ENCODE data around the gene KRT26. TPM values are rescaled to one million over a fixed set of nuclear protein-coding genes. Genes with fewer than 3 reads are reported as not detected.

Gene KRT26
- total and polyA plus RNA-seq, 10 of the 15 experiments (the other 5 are each of a cell fraction or from before 2014, with no cell fraction given), result not detected

DNA sequence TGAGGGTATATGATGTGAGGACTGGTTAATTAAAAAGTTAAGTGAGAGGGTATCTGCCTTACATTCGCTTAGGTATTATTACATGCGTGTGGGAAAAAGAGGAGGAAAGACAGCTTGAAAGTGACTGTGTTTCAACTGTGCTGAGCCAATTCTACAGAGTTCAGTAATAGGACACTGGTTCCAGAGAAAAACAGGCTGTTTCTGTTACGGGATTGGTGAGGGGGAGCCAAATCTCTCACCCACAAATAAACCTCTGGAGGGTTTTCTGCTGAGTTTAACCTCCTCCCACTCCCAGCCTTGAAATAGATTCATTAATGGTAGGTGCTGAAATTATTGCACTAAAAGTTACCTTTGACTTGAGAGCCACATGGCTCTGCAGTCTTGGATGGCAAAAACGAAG is 3.9 kb upstream of the KRT26 start:
- FAIRE-seq, result no peak
- DNase-seq (ENCODE audit: low read depth, low spot score), result no peak
- Histone ChIP-seq H3K9me3 (replicated peaks; ENCODE audit: control insufficient read depth, insufficient read depth, low read length) (no peaks in the 10 kb centered on the region), H3K27ac (ENCODE audit: control insufficient read depth, insufficient read depth) (no peak overlapping the region), H3K27me3 (replicated peaks in 1 of 2; ENCODE audit: control insufficient read depth in 2 of 2, insufficient read depth in 2 of 2, low read length in 1 of 2) (peaks cover 0 to 6% of the 10 kb centered on the region in 2 experiments; a peak in 2 of 4 replicates), H3K4me3 (no peak overlapping the region), H3K79me2 (ENCODE audit: control insufficient read depth, insufficient read depth, low read length) (no peaks in the 10 kb centered on the region), H3K9ac (ENCODE audit: control insufficient read depth, insufficient read depth, low read length) (no peak overlapping the region), H3K4me1 (ENCODE audit: control insufficient read depth, insufficient read depth, low read length) (no peaks in the 10 kb centered on the region), H3K36me3 (ENCODE audit: control insufficient read depth in 2 of 2, insufficient read depth in 2 of 2, low read length in 1 of 2) (no peaks in the 10 kb centered on the region), H2AFZ (ENCODE audit: control insufficient read depth, low read depth, low read length) (no peak overlapping the region), H3K4me2 (ENCODE audit: control insufficient read depth, insufficient read depth) (no peak overlapping the region), H4K20me1 (ENCODE audit: control insufficient read depth, insufficient read depth) (no peaks in the 10 kb centered on the region)
- ChIA-PET CTCF (no interaction called here), POLR2A (no interaction called here), RAD21 (ENCODE audit: unreplicated experiment) (no interaction called here), SMC1A (ENCODE audit: uncharacterized antibody, unreplicated experiment) (no interaction called here)
- no peak for ATAC-seq
- intact Hi-C loops (cut with micrococcal nuclease; ENCODE audit: unreplicated experiment), result loop anchor here (5.0 kb wide), 1 partner anchor 99 kb away; no protein-coding TSS in a partner anchor
- in situ Hi-C loops (cut with MboI), result no loop called here
- TF ChIP-seq POLR2A (IDR thresholded peaks at IDR 0.05; ENCODE audit: low read depth, low read length) (no peak), ZNF217 (IDR thresholded peaks at IDR 0.05) (no peak), CHD4 (IDR thresholded peaks at IDR 0.05) (no peak), SIN3A (IDR thresholded peaks at IDR 0.05; ENCODE audit: low read depth, low read length) (no peak), MEF2B (IDR thresholded peaks at IDR 0.05; ENCODE audit: partially characterized antibody, poor library complexity, severe bottlenecking) (no peak), BHLHE40 (IDR thresholded peaks at IDR 0.05; ENCODE audit: borderline replicate concordance in 1 of 2, low read depth in 2 of 2, low read length in 1 of 2) (no peak), POU2F2 (IDR thresholded peaks at IDR 0.05; ENCODE audit: borderline replicate concordance, low read depth, low read length) (no peak), SMAD5 (IDR thresholded peaks at IDR 0.05; ENCODE audit: low read depth) (no peak), ZNF24 (IDR thresholded peaks at IDR 0.05) (no peak), ZNF207 (IDR thresholded peaks at IDR 0.05; ENCODE audit: borderline replicate concordance) (no peak), MXI1 (IDR thresholded peaks at IDR 0.05; ENCODE audit: low read depth, low read length) (no peak)
- TF ChIP-seq, protein P1, sequence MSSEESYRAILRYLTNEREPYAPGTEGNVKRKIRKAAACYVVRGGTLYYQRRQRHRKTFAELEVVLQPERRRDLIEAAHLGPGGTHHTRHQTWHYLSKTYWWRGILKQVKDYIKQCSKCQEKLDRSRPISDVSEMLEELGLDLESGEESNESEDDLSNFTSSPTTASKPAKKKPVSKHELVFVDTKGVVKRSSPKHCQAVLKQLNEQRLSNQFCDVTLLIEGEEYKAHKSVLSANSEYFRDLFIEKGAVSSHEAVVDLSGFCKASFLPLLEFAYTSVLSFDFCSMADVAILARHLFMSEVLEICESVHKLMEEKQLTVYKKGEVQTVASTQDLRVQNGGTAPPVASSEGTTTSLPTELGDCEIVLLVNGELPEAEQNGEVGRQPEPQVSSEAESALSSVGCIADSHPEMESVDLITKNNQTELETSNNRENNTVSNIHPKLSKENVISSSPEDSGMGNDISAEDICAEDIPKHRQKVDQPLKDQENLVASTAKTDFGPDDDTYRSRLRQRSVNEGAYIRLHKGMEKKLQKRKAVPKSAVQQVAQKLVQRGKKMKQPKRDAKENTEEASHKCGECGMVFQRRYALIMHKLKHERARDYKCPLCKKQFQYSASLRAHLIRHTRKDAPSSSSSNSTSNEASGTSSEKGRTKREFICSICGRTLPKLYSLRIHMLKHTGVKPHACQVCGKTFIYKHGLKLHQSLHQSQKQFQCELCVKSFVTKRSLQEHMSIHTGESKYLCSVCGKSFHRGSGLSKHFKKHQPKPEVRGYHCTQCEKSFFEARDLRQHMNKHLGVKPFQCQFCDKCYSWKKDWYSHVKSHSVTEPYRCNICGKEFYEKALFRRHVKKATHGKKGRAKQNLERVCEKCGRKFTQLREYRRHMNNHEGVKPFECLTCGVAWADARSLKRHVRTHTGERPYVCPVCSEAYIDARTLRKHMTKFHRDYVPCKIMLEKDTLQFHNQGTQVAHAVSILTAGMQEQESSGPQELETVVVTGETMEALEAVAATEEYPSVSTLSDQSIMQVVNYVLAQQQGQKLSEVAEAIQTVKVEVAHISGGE (CRISPR knock-in tag; IDR thresholded peaks at IDR 0.05), result no peak
- no TSS peak for BruUV-seq (replicated peaks)
- WGBS (ENCODE audit: insufficient coverage, insufficient replicate concordance, low lambda C conversion rate, missing lambda C conversion rate), result 30% methylated on average over 4 of the region's 4 CpGs

All from GM12878 (cell line).